MCF 10A (cell line): ENCODE results near the gene GAL3ST2. TPM values are rescaled to one million over a fixed set of nuclear protein-coding genes. Genes with fewer than 3 reads are reported as not detected.

Experiments used
- BruUV-seq: library from RNA; stranded (reverse); fragments of 400-500 nt; replicated peaks from 2 replicates; lab custom pipeline; 2021; lab: Mats Ljungman, UMichigan
- CTCF ChIA-PET: fragments of 300-600 bp; sonication (Branson Sonifier 250); formaldehyde crosslinking; extraction: SDS; loops from one replicate; lab custom pipeline; 2021; ENCODE audit warnings: antibody characterized with exemption, inconsistent platforms; lab: Yijun Ruan, JAX
- POLR2A ChIA-PET: fragments of 300-600, 350-650 bp; sonication (Branson Sonifier 250); formaldehyde crosslinking; extraction: SDS; loops from one replicate; lab custom pipeline; 2020; ENCODE audit warnings: antibody characterized with exemption, inconsistent platforms; lab: Yijun Ruan, JAX
- DNase-seq: peaks from one replicate; pipeline ENCODE4 v3.0.0-alpha.2; 2018; ENCODE audit not compliant: unreplicated experiment
- H3K27ac Mint-ChIP-seq: one replicate; pipeline ENCODE4 v1.8.0; 2022; ENCODE audit warnings: mild to moderate bottlenecking, low read depth, mixed read lengths; ENCODE audit not compliant: unreplicated experiment
- H3K27me3 Mint-ChIP-seq: one replicate; pipeline ENCODE4 v1.8.0; 2022; ENCODE audit warnings: mixed read lengths; ENCODE audit not compliant: insufficient read depth, unreplicated experiment
- H3K36me3 Mint-ChIP-seq: one replicate; pipeline ENCODE4 v1.8.0; 2022; ENCODE audit warnings: mild to moderate bottlenecking, moderate library complexity, mixed read lengths; ENCODE audit not compliant: insufficient read depth, unreplicated experiment
- H3K4me1 Mint-ChIP-seq: one replicate; pipeline ENCODE4 v1.8.0; 2022; ENCODE audit warnings: mixed read lengths; ENCODE audit not compliant: insufficient read depth, unreplicated experiment
- H3K4me3 Mint-ChIP-seq: one replicate; pipeline ENCODE4 v1.8.0; 2022; ENCODE audit warnings: mild to moderate bottlenecking, moderate library complexity, mixed read lengths; ENCODE audit not compliant: unreplicated experiment
- H3K9me3 Mint-ChIP-seq: one replicate; pipeline ENCODE4 v1.8.0; 2022; ENCODE audit warnings: mixed read lengths; ENCODE audit not compliant: unreplicated experiment
- intact Hi-C: fragments of 100-400 bp; cut with micrococcal nuclease; formaldehyde crosslinking; loops from 2 replicates; pipeline ENCODE4 v1.14.1; 2022
- total RNA-seq: library from RNA; stranded (reverse); gene quantifications from 2 replicates; pipeline ENCODE4 v1.2.3, GENCODE V29; 2022
- TF ChIP-seq, protein P1 (sequence below): fragments of 200-600 bp; IDR thresholded peaks from one replicate; pipeline ENCODE4 v1.8.0; 2022; ENCODE audit warnings: antibody characterized with exemption, mild to moderate bottlenecking; ENCODE audit not compliant: unreplicated experiment

Gene GAL3ST2
- total RNA-seq, 1 experiment from 2014 or later: not detected

DNA sequence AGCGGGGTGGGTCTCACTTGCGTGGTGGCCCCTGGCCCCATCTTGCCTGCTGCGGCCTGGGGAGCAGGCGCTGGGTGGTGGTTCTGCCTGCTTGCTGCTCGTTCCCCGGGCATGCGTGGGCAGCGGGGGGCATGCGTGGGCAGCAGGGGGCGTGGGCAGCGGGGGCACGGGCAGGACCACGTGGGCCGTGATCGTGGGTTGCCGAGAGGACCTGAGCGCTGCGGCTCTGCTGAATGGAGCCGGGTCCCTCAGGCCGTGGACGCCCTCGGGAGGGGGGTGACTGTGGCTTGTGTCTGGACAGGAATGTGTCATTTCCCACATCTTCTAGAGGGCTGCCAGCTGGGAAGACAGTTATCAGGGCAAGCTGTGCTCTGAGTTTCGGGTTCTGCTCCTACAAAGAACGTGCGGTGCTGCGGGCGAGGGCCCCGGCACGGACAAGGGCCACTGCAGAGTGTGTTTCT, 8.3 kb upstream of the GAL3ST2 start:
- Mint-ChIP-seq H3K4me3 (no peak overlapping the region), H3K9me3 (no peaks in the 10 kb centered on the region), H3K27me3 (no peaks in the 10 kb centered on the region), H3K4me1 (no peaks in the 10 kb centered on the region), H3K27ac (no peak overlapping the region), H3K36me3 (peaks cover under 1% of the 10 kb centered on the region)
- ChIA-PET CTCF (no interaction called here), POLR2A (interaction anchor here (0.5 kb wide), 1 partner anchor 324 kb away, joined by 3 read pairs; no protein-coding TSS in a partner anchor)
- no peak for DNase-seq
- intact Hi-C loops: no loop called here
- TF ChIP-seq, protein P1, sequence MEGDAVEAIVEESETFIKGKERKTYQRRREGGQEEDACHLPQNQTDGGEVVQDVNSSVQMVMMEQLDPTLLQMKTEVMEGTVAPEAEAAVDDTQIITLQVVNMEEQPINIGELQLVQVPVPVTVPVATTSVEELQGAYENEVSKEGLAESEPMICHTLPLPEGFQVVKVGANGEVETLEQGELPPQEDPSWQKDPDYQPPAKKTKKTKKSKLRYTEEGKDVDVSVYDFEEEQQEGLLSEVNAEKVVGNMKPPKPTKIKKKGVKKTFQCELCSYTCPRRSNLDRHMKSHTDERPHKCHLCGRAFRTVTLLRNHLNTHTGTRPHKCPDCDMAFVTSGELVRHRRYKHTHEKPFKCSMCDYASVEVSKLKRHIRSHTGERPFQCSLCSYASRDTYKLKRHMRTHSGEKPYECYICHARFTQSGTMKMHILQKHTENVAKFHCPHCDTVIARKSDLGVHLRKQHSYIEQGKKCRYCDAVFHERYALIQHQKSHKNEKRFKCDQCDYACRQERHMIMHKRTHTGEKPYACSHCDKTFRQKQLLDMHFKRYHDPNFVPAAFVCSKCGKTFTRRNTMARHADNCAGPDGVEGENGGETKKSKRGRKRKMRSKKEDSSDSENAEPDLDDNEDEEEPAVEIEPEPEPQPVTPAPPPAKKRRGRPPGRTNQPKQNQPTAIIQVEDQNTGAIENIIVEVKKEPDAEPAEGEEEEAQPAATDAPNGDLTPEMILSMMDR: no peak
- BruUV-seq: no TSS peak

DNA sequence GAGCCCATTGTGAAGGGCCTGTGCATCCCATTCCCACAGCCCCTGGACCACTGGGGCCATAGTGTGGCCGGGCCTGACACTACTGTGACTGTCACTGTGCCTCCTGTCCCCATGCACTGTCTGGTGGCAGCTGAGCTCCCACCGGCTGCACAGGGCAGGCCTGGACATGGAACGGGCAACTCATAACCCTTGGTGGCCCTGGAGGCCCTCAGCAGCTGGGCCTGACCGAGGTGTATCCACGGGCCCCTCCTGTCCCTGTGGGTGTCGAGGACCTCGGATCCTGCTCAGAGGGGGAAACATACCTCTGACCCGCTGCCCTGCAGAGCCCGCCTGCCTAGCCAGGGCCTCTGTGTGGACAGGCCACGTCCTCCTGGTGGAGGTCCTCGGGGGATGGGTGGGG, 7.8 kb upstream of the GAL3ST2 start:
- no peaks in the 10 kb centered on the region for H3K4me1 Mint-ChIP-seq
- H3K9me3 Mint-ChIP-seq: no peaks in the 10 kb centered on the region
- no peak overlapping the region for H3K27ac Mint-ChIP-seq
- no peaks in the 10 kb centered on the region for H3K36me3 Mint-ChIP-seq
- ChIA-PET CTCF (no interaction called here), POLR2A (interaction anchor here (0.5 kb wide), 1 partner anchor 325 kb away, joined by 3 read pairs; no protein-coding TSS in a partner anchor)
- H3K4me3 Mint-ChIP-seq: no peak overlapping the region
- TF ChIP-seq, protein P1: no peak
- H3K27me3 Mint-ChIP-seq: no peaks in the 10 kb centered on the region
- DNase-seq: no peak
- intact Hi-C loops: no loop called here
- no TSS peak for BruUV-seq

DNA sequence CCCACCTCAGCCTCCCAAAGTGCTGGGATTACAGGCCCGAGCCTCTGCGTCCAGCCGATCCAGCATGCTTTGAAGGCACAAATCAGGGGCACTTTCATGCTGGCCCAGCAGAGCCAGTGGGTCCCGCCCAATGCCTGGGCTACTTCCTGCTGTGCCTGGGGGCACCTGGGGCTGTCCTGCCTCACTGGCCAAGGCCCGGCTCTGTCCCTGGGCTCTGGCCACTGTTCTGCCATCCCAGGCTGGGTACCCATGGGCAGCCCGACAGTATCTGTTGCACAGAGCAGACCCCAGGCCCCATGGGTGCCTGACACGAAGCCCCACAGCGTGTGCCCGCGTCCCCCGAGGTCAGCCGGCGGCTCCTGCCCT, 6.8 kb upstream of the GAL3ST2 start:
- Mint-ChIP-seq H3K27me3 (no peaks in the 10 kb centered on the region), H3K4me1 (no peaks in the 10 kb centered on the region), H3K27ac (no peak overlapping the region), H3K36me3 (no peaks in the 10 kb centered on the region), H3K4me3 (no peak overlapping the region), H3K9me3 (no peaks in the 10 kb centered on the region)
- TF ChIP-seq, protein P1: no peak
- DNase-seq: no peak
- no TSS peak for BruUV-seq
- intact Hi-C loops: no loop called here
- ChIA-PET CTCF (interaction anchor here (1.0 kb wide), 1 partner anchor 109 kb away, joined by 3 read pairs; no protein-coding TSS in a partner anchor), POLR2A (no interaction called here)

DNA sequence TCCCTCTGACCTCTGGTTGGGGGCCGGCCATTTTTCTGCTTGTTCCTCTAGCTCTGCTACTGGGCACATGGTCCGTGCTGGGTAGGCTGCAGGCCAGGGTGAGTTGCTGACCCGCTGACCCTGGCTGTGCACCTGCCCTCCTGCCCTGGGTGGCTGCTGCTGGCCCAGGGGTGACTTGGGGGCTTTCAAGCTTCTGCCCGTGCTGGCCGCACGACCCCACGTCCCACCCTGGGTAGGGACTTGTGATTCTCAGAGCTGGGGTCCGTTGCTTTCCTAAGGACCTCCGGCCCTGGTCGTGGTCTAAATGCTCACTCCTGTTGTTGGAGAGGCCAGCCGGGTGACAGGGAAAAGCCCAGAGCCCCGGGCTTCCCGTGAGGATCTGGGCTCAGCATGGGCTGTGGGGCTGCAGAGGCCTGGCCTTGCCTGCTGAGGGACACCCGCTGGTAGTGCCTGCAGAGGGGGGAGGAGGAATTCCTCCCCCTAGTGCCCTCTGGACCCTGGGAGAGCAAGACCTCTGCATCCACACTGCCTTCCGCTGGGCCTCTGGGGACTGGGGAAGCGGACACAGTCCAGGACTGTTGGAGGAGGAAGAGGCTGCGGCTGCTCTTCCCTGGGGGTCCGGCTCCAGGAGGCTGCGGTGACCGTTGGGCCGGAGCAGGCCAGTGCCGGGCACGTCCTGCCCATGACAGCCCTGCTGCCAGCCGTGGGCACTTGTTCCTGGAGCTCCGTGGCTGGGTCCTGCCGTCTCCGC, 6.3 kb upstream of the GAL3ST2 start:
- no peak overlapping the region for H3K27ac Mint-ChIP-seq

More for the DNA sequence above, 6.3 kb upstream of the GAL3ST2 start:
- H3K4me3 Mint-ChIP-seq: no peak overlapping the region
- intact Hi-C loops: no loop called here
- H3K4me1 Mint-ChIP-seq: no peaks in the 10 kb centered on the region
- TF ChIP-seq, protein P1: no peak
- no peaks in the 10 kb centered on the region for H3K36me3 Mint-ChIP-seq
- no peaks in the 10 kb centered on the region for H3K9me3 Mint-ChIP-seq
- no peaks in the 10 kb centered on the region for H3K27me3 Mint-ChIP-seq
- ChIA-PET CTCF (interaction anchor here (1.0 kb wide), 1 partner anchor 108 kb away, joined by 3 read pairs; no protein-coding TSS in a partner anchor), POLR2A (no interaction called here)
- no TSS peak for BruUV-seq
- no peak for DNase-seq
